Measurements from ENCODE around the gene CATSPER3.

DNA sequence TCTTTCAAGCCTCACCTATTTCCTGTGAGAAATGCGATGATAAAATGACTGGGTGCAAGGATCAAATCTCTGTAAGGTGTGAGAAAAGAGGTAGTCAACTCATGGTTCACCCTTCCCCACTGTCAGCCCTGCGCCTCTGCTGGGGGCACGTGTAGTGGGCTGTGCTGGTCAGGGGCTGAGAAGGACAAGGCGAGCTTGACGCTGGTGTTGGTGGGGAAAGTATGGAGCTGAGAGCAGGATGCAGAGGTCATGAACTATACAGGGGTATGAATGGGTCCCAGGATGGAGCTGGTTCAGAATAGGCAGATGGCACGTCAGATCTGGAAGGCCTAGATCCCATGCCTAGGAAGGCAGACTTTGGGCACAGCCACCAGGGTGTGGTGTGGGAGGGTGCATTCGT is 45.7 kb downstream of the CATSPER3 start:
- TF ChIP-seq, protein P1, sequence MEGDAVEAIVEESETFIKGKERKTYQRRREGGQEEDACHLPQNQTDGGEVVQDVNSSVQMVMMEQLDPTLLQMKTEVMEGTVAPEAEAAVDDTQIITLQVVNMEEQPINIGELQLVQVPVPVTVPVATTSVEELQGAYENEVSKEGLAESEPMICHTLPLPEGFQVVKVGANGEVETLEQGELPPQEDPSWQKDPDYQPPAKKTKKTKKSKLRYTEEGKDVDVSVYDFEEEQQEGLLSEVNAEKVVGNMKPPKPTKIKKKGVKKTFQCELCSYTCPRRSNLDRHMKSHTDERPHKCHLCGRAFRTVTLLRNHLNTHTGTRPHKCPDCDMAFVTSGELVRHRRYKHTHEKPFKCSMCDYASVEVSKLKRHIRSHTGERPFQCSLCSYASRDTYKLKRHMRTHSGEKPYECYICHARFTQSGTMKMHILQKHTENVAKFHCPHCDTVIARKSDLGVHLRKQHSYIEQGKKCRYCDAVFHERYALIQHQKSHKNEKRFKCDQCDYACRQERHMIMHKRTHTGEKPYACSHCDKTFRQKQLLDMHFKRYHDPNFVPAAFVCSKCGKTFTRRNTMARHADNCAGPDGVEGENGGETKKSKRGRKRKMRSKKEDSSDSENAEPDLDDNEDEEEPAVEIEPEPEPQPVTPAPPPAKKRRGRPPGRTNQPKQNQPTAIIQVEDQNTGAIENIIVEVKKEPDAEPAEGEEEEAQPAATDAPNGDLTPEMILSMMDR (IDR thresholded peaks at IDR 0.05; ENCODE audit: low read length) = no peak
- TF ChIP-seq EZH2 (optimal IDR thresholded peaks at IDR 0.05; ENCODE audit: low read depth, low read length) = no peak
- no peak for TF ChIP-seq EZH2phosphoT487 (IDR thresholded peaks at IDR 0.05; ENCODE audit: low read length)

Measured in MM.1S (cell line).